Raji (cell line): ENCODE results near the gene IER2.

ENCODE experiments used
- POLR2A ChIP-seq: IDR thresholded peaks from 2 replicates; pipeline ENCODE4 v1.6.1; 2011; ENCODE audit warnings: low read depth, low read length, control low read depth; ENCODE audit not compliant: insufficient read depth

The IER2 gene

DNA sequence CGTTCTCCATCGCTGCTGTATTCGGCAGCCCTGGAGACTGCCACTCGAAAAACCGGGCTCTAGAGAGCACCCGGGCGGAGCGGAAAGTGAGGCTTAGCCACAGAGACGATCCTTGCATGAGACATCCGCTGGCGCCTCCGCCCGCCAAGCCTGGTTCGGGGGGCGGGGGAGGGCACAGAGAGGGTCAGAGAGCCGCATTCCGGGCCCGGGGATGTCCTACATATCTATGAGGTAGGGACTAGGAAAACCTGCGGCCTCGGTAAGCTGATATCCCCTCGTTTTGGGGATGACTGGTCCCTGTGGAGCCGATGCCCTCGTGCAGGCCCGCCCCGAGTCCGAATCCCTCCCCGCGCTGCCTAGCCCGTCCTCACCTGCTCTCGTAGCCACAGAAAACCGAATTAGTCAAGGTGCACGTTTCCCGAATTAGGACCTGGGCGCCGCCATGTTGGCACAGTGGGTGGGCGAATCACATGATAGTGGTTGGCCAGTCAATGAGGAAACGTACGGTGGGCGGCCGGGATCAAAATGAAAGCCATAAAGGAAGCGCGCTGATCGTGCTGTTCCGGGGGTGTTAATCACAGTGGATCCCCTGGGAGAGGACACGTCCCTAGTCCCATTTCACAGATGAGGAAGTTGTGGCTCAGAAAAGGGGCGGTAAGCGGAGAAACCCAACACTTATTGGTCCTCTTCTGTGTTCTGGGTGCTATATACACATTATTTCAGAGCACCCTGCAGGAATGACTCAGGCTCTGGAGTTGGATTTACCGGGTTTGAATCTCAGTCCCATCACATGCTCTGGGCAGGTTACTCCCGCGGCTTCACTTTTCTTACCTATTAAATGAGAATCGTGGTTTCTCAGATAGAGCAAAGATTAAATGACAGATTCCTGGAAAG is 33.7 kb upstream of the IER2 start, which contains the start of gene TRMT1:
TSS of gene TRMT1 (minus strand) at position 459 of the 894 bp plus-strand sequence. CDS start at position 118, 341 bp downstream.
- peak; percentile 53 for TF ChIP-seq POLR2A

DNA sequence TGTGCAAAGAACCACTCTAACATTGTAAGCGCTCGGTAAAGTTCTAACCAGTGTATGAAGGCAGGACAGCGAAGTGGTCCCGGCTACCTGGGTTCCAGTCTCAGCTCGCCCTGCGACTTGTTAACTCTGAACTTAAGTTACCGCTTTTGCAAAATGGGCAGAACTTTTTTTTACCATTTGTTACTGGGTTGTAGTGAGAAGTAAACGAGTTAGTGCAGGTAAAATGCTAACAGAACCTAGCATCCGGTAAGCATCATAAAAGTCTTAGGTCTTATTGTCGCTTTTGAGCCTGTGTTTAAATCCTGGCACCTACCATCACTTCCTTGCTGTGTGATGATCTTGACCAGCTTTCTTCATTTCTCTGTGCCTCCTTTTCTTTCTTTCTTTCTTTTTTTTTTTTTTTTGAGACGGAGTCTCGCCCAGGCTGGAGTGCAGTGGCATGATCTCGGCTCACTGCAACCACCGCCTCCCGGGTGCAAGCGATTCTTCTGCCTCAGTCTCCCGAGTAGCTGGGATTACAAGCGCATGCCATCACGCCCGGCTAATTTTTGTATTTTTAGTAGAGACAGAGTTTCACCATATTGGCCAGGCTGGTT is 32.9 kb upstream of the IER2 start:
- TF ChIP-seq POLR2A: no peak

GRCh38 chr19:13117772-13118423 is 32.3 kb upstream of the IER2 start, which contains the start of gene NACC1:
Gene NACC1 (plus strand): TSS chr19:13118264. CDS start chr19:13135208, 16,944 bp downstream.
- TF ChIP-seq POLR2A: peak; percentile 56

DNA sequence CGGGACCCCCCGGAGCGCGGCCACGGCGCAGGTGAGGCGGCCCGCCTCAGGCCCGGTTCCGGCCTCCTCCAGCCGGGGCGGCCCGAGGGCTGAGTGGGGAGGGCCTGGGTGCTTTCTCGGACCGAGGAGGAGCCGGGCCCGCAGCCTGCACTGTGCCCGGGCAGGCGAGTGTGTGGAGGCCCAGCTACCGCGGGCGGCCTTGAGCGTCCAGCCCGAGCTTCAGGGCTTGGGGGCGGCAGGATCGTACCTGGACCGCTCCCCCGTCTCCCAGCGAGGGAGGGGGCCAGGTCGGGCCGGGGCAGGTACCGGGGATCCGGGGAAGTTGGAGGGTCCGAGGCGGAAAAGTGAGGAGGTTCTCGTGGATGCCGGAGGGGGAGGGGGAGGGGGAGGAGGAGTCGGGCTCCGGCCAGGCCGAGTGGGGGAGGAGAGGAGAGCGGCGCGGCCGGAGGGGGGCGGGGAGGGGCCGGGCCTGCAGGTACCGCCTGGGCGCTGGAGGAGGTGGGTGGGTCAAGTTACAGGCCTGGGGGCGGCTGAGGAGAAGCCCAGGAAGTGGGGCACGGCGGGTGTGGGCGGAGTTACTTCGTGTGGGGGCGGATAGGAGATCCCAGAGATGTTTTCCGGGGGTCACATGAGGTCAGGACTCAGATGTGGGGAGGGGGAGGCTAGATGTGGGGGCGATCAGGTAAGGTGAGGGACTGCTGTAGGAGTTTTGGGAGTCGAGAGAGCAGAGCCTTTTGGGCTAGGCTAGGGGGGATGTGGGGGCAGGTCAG is 31.6 kb upstream of the IER2 start:
- no peak; the same call in none of the 2 replicates for TF ChIP-seq POLR2A

DNA sequence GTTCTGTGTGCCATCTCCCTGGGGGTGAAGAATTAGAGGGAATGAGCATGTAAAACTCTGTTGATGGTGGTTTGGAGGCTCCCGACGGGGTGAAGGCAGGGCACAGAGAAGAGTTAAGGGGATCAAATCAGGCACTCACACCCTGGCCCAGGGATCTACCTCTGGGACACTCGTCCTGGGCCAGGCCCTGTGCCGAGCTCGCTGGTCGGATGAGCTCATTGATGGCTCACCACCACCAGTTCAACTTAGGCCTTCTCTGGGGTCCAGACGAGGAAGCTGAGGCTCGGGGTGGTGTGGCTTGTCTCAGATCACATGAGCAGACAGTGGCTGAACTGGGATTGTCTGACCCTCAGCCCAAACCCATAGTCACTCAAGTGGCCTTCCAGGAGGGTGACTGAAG is 30.6 kb upstream of the IER2 start:
- no peak for TF ChIP-seq POLR2A

GRCh38 chr19:13120031-13120430 is 30.2 kb upstream of the IER2 start:
- TF ChIP-seq POLR2A: no peak

- no peak for TF ChIP-seq POLR2A
Measured at GRCh38 chr19:13120817-13121216, 29.4 kb upstream of the IER2 start.

DNA sequence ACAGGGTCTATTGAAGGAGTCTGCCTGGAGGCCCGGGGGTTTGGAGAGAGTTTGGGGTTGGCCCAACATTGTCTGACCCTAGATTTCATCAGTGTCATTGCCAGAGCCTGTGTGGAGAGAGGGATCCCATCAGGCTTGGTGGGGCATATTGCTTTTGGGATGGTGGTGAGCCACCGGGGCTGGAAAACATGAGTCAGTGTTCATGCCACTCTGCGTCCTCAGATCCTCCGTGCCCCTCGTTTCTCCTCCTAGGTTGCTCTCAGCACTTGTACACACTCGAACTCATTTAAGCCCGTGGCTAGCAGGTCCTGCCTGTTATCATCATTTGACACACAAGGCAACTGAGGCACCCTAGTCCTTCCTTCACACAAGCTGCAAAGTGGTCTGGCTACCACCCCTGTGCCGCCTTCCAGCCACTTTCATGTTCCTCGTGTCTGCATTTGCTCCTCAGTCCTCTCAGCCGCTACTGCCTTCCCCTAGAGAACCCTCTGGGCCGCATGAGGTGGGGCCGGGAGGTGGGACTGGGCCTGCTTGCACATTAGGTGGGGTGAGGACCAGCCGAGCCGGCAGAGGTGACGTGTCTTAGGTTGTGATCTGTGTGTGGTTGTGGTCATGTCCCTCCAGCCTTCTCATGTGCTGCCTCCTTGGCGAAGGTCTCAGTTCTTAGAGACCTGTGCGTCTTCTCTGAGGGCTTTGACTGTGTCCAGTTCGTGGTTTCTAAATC is 28.5 kb upstream of the IER2 start:
- no peak for TF ChIP-seq POLR2A

DNA sequence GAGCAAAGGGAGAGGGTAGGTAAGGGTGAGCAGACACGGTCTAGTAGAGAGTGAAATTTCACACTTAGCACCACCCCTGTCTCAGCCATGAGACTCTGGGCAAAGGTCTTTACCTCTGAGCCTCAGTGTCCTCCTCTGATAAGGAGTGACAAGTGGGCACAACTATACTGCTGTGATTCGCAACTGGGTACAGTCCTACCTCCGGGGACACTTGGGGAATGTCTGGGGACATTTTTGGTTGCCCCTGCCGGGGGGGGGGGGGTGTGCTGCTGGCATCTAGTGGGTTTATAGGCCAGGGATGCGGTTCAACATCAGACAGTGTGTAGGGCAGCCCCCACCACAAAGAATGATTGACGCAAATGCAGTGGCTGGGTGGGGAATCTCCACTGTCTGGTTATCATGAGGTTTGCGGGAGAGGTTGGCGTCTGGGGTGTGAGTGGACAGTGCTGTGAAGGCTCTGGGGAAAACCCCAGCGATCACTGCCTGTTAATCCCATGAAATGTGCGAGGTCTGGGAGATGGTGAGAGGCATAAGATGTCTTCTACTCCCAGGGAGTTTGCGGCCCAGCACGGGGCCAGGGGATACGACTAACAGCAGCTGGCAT is 27.8 kb upstream of the IER2 start:
- TF ChIP-seq POLR2A: no peak

- no peak for TF ChIP-seq POLR2A
Measured at GRCh38 chr19:13122980-13123957, 26.9 kb upstream of the IER2 start.

- TF ChIP-seq POLR2A: no peak
Measured at GRCh38 chr19:13127051-13127450, 23.2 kb upstream of the IER2 start.

DNA sequence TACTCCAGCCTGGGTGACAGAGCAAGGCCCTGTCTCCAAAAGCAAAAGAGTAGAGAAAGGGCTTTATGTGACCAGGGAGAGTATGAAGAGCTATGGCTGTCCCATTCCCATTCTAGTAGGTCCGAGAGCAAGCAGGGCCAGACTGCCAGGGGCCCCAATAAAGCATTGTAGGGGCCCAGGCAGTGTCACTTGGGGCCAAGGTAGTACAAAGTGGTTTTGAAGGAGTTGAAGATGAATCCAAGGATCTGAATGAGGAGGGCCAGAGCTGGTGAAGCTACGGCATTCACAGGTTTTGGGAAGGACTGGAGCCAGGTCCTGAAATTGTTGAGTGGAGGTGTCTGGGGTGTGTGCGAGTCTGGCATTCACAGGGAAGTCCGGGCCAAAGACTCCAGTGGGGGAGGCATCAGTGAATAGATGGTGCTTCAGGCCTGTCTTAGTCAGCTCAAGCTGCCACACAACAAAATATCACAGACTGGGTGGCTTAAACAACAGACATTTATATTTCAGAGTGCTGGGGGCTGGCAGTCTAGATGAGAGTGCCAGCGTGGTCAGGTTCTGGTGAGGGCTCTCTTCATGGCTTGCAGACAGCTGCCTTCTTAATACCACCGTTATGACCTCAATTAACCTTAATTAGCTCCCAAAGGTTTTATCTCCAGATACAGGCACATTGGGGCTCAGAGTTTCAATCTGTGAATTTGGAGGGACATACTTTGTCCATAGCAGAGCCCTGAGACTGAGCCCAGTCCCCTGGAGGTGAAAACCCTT is 22.2 kb upstream of the IER2 start:
- TF ChIP-seq POLR2A: no peak

- TF ChIP-seq POLR2A: no peak
Measured at GRCh38 chr19:13128583-13128982, 21.6 kb upstream of the IER2 start.
